Gastroesophageal sphincter (tissue), 4 donors: ENCODE data around the gene MARK2. TPM values are rescaled to one million over a fixed set of nuclear protein-coding genes. Genes with fewer than 3 reads are reported as not detected.

Experiments used
- ATAC-seq: fragments of 150-250 bp; one replicate; pipeline ENCODE4 v1.9.1; 2016; ENCODE audit warnings: mild to moderate bottlenecking, moderate library complexity
- H3K27ac ChIP-seq, 4 donors: fragments of 200-600 bp; sonication (generic) in 3 of 4; 1 replicate in 3 of 4; 2 replicates in 1 of 4; pipeline ENCODE4 v1.5.1; 2016 to 2019
- H3K27me3 ChIP-seq: fragments of 200-600 bp; sonication (generic); one replicate; pipeline ENCODE4 v1.5.1; 2019
- H3K36me3 ChIP-seq, 2 donors: fragments of 200-600 bp; sonication (generic); one replicate each; pipeline ENCODE4 v1.5.1; 2019; ENCODE audit warnings: control low read depth in 1 of 2
- H3K4me1 ChIP-seq, 3 donors: fragments of 200-600 bp; sonication (generic); 1 replicate in 2 of 3; 2 replicates in 1 of 3; pipeline ENCODE4 v1.5.1; 2016 to 2019; ENCODE audit warnings: control low read depth in 2 of 3
- H3K4me3 ChIP-seq, 2 donors: fragments of 200-600 bp; sonication (generic); one replicate each; pipeline ENCODE4 v1.5.1; 2019; ENCODE audit warnings: mild to moderate bottlenecking in 1 of 2, moderate library complexity in 1 of 2
- H3K9me3 ChIP-seq, 3 donors: fragments of 200-600 bp; sonication (generic); one replicate each; pipeline ENCODE4 v1.5.1; 2017 to 2019; ENCODE audit warnings: control low read depth in 2 of 3
- EP300 ChIP-seq: sonication (generic); formaldehyde crosslinking; IDR thresholded peaks from one replicate; pipeline ENCODE4 v1.6.1; 2017; ENCODE audit warnings: antibody characterized with exemption, mild to moderate bottlenecking
- POLR2A ChIP-seq, 2 donors: fragments of 450-650 bp; IDR thresholded peaks; one replicate each; pipeline ENCODE4 v1.6.1; 2017; ENCODE audit warnings: antibody characterized with exemption in 2 of 2, mild to moderate bottlenecking in 2 of 2, moderate library complexity in 1 of 2
- POLR2AphosphoS5 ChIP-seq: sonication (generic); formaldehyde crosslinking; IDR thresholded peaks from one replicate; pipeline ENCODE4 v1.6.1; 2017; ENCODE audit warnings: antibody characterized with exemption
- WGBS, 2 donors: methylation state at CpG; one replicate each; pipeline ENCODE4 v1.1.5; 2018; ENCODE audit warnings: low coverage in 1 of 2; 5-methylcytosine and 5-hydroxymethylcytosine counted together
- total RNA-seq, 4 donors: library from RNA; depleted of rRNA; stranded (reverse); fragments of >200 nt; gene quantifications; one replicate each; pipeline ENCODE4 v1.1.0, GENCODE V29; 2016
- TF ChIP-seq, protein P1 (sequence below), 4 experiments: fragments of 200-600 bp in 2 of 4; fragments of 450-650 bp in 2 of 4; sonication (generic) in 1 of 4; IDR thresholded peaks; one replicate each; pipeline ENCODE4 v1.5.1; 2017 to 2019; ENCODE audit warnings: antibody characterized with exemption in 4 of 4, mild to moderate bottlenecking in 2 of 4, moderate library complexity in 2 of 4

MARK2 gene
- total RNA-seq, 4 donors from 2014 or later = 17.4 to 42.5 (median 23.8) TPM

DNA sequence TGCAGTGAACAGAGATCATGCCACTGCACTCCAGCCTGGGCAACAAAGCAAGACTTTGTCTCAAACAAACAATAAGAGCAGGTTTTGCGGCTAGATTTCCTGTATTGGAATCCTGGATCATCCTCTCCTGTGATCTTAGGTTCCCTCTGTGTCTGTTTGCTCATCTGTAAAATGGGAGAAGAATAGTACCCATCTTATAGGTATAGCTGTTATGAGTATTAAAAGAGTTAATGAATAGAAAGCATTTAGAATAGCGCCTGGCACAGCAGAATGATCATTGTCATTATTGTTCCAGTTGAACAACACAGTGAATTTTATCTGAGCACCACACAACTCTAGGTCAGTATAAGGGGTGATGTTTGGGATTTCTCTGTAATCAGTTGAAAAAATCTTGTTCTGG, 10.8 kb downstream of the MARK2 start:
- ATAC-seq = no peak
- no peaks in the 10 kb centered on the region for H3K36me3 ChIP-seq
- TF ChIP-seq, protein P1, sequence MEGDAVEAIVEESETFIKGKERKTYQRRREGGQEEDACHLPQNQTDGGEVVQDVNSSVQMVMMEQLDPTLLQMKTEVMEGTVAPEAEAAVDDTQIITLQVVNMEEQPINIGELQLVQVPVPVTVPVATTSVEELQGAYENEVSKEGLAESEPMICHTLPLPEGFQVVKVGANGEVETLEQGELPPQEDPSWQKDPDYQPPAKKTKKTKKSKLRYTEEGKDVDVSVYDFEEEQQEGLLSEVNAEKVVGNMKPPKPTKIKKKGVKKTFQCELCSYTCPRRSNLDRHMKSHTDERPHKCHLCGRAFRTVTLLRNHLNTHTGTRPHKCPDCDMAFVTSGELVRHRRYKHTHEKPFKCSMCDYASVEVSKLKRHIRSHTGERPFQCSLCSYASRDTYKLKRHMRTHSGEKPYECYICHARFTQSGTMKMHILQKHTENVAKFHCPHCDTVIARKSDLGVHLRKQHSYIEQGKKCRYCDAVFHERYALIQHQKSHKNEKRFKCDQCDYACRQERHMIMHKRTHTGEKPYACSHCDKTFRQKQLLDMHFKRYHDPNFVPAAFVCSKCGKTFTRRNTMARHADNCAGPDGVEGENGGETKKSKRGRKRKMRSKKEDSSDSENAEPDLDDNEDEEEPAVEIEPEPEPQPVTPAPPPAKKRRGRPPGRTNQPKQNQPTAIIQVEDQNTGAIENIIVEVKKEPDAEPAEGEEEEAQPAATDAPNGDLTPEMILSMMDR (IDR thresholded peaks at IDR 0.05) = no peak
- TF ChIP-seq POLR2AphosphoS5 (no peak), POLR2A (IDR thresholded peaks at IDR 0.05) (no peak), EP300 (no peak)
- H3K27ac ChIP-seq = no peak overlapping the region
- peaks cover 0 to 66% (median 14%) of the 10 kb centered on the region in 3 donors for H3K4me1 ChIP-seq
- H3K4me3 ChIP-seq = no peak overlapping the region
- H3K27me3 ChIP-seq = no peaks in the 10 kb centered on the region
- WGBS, 2 donors = 86 to 90% methylated on average over 2 of the region's 2 CpGs
- no peaks in the 10 kb centered on the region for H3K9me3 ChIP-seq

DNA sequence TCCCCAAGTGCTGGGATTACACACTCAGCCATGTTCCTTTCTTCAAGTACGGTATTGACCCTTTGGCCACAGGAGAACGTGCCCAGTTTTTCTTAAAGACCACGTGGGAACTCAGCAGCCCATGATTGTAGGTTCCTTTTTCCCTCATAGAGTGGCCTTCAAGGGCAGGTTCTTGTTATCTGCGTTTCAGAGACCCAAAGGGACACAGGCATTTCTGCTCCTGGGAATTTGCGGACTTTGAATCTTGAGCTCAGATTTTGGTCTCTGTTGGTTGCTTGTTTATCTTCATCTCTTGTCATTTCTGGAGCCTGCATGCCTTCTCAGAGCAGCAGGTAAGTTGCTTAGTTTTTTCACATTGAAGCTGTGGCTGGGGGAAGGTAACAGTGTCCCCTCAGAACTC, 12.0 kb downstream of the MARK2 start:
- TF ChIP-seq, protein P1 (IDR thresholded peaks at IDR 0.05) = no peak
- TF ChIP-seq POLR2AphosphoS5 (no peak), POLR2A (IDR thresholded peaks at IDR 0.05) (no peak), EP300 (no peak)
- ATAC-seq = no peak
- Histone ChIP-seq H3K4me1 (peaks cover 0 to 53% (median 5%) of the 10 kb centered on the region in 3 donors), H3K9me3 (no peaks in the 10 kb centered on the region), H3K4me3 (no peak overlapping the region), H3K36me3 (no peaks in the 10 kb centered on the region), H3K27ac (peak overlapping the region in 1 of 4 donors; percentile 38), H3K27me3 (no peaks in the 10 kb centered on the region)
- WGBS, 2 donors = 75% methylated on average over 5 of the region's 5 CpGs; no CpG with 5 or more reads in 1 of the 2 donors

DNA sequence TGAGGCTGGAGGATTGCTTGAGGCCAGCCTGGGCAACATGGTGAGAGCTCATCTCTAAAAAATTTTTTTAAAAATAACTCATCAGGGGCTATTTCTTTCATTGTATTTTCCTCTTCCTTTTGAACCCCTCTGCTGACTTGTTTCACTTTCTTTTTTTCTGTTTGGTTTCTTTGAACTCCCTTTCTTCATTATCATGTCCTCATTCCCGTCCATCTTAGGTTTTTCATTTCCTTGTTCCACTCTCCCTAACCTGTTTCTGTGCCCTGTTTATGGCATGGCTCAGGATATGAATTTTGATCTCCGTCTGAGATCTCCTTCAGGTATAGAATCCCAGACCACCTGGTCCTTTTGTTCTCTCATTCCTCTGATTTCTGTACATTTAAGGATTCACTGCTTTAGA, 12.5 kb downstream of the MARK2 start:
- Histone ChIP-seq H3K36me3 (no peaks in the 10 kb centered on the region), H3K27me3 (no peaks in the 10 kb centered on the region), H3K4me1 (peaks cover 0 to 49% (median 5%) of the 10 kb centered on the region in 3 donors), H3K9me3 (no peaks in the 10 kb centered on the region), H3K27ac (peak overlapping the region in 1 of 4 donors; percentile 38), H3K4me3 (no peak overlapping the region)
- 22 to 43% methylated on average over 2 of the region's 2 CpGs for WGBS, 2 donors
- ATAC-seq = no peak
- TF ChIP-seq POLR2A (IDR thresholded peaks at IDR 0.05) (no peak), POLR2AphosphoS5 (no peak)
- TF ChIP-seq, protein P1 (IDR thresholded peaks at IDR 0.05) = no peak

DNA sequence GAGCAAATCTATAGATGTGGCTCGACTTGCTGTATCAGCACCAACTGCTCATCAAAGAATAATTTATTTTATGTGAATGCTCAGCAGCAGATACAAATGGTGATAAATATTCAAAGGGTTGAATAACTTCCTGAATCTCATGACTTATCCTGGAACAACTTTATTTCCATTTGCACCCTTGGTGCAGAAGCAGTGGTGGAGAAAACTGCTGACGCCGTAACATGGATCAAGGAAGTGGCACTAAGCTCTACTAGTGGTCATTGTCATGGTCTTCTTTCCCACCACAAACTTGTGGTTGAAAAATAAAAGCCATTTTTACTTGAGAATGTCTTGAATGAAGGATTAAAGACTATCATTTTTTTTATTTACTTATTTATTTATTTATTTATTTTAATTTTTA, 14.6 kb downstream of the MARK2 start:
- Histone ChIP-seq H3K4me3 (no peak overlapping the region), H3K9me3 (no peaks in the 10 kb centered on the region), H3K27ac (no peak overlapping the region), H3K36me3 (no peaks in the 10 kb centered on the region), H3K4me1 (peaks cover 0 to 41% (median 8%) of the 10 kb centered on the region in 3 donors), H3K27me3 (no peaks in the 10 kb centered on the region)
- 79 to 94% methylated on average over 3 of the region's 3 CpGs for WGBS, 2 donors
- no peak for ATAC-seq
- no peak for TF ChIP-seq POLR2AphosphoS5
- TF ChIP-seq EP300 = no peak
- TF ChIP-seq, protein P1 (IDR thresholded peaks at IDR 0.05) = no peak
- TF ChIP-seq POLR2A (IDR thresholded peaks at IDR 0.05) = no peak

DNA sequence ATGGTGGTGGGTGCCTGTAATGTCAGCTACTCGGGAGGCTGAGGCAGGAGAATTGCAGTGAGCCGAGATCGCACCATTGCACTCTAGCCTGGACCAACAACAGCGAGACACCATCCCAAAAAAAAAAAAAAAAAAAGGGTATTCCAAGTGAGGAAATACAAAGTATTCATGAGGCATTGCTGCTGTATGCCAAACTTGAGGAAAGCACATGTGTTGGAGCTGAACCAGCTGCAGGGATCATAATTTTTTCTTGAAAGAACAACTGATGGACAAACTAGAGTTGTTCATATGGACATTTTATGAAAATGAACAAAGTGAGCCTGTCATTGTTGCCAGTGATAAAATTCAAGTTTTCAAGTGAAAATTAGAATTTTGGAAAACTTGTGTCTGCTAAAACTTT, 15.8 kb downstream of the MARK2 start:
- peaks cover 0 to 54% (median 8%) of the 10 kb centered on the region in 3 donors for H3K4me1 ChIP-seq
- WGBS, 2 donors = 44% methylated on average over 3 of the region's 4 CpGs; no CpG with 5 or more reads in 1 of the 2 donors

More for the DNA sequence above, 15.8 kb downstream of the MARK2 start:
- Histone ChIP-seq H3K27ac (no peak overlapping the region), H3K4me3 (no peak overlapping the region), H3K9me3 (no peaks in the 10 kb centered on the region), H3K27me3 (no peaks in the 10 kb centered on the region), H3K36me3 (peaks cover 0 to 5% of the 10 kb centered on the region in 2 donors)
- TF ChIP-seq EP300 (no peak), POLR2AphosphoS5 (no peak)
- TF ChIP-seq, protein P1 (IDR thresholded peaks at IDR 0.05) = no peak
- ATAC-seq = no peak
